Upper lobe of left lung (tissue), 6 donors: ENCODE data around the gene HK3. TPM values are rescaled to one million over a fixed set of nuclear protein-coding genes. Genes with fewer than 3 reads are reported as not detected.

Experiments
- ATAC-seq, 2 donors: fragments of 200-7000 bp; cut with Tn5 transposase; one replicate each; pipeline ENCODE4 v1.9.1; 2022; ENCODE audit warnings: mild to moderate bottlenecking in 2 of 2, moderate library complexity in 2 of 2; ENCODE audit not compliant: low FRiP score in 2 of 2
- DNase-seq, 2 donors: peaks; one replicate each; pipeline ENCODE4 v3.0.0-alpha.2; 2019 to 2020
- H3K27ac ChIP-seq, 4 donors: fragments of 200-600 bp; sonication (generic); one replicate each; pipeline ENCODE4 v1.5.1; 2016 to 2019
- H3K27me3 ChIP-seq, 4 donors: fragments of 200-600 bp; sonication (generic); one replicate each; pipeline ENCODE4 v1.5.1; 2017 to 2019
- H3K36me3 ChIP-seq, 4 donors: fragments of 200-600 bp; sonication (generic); one replicate each; pipeline ENCODE4 v1.5.1; 2016 to 2019
- H3K4me1 ChIP-seq, 4 donors: fragments of 200-600 bp; sonication (generic); one replicate each; pipeline ENCODE4 v1.5.1; 2018 to 2019
- H3K4me3 ChIP-seq, 4 donors: fragments of 200-600 bp; sonication (generic); one replicate each; pipeline ENCODE4 v1.5.1; 2017 to 2019; ENCODE audit warnings: mild to moderate bottlenecking in 2 of 4, moderate library complexity in 1 of 4
- H3K9me3 ChIP-seq, 4 donors: fragments of 200-600 bp; sonication (generic); one replicate each; pipeline ENCODE4 v1.5.1; 2018 to 2019
- CTCF ChIP-seq, 6 experiments: fragments of 450-650 bp in 4 of 6; fragments of 200-600 bp in 2 of 6; sonication (generic) in 2 of 6; IDR thresholded peaks; one replicate each; pipeline ENCODE4 v1.5.1; 2016 to 2019; ENCODE audit warnings: antibody characterized with exemption in 6 of 6
- EP300 ChIP-seq, 4 donors: sonication (generic); formaldehyde crosslinking; IDR thresholded peaks; one replicate each; pipeline ENCODE4 v1.5.1; 2017; ENCODE audit warnings: antibody characterized with exemption in 4 of 4, control low read depth in 2 of 4
- POLR2A ChIP-seq, 4 donors: fragments of 450-650 bp; IDR thresholded peaks; one replicate each; pipeline ENCODE4 v1.5.1; 2016 to 2017; ENCODE audit warnings: antibody characterized with exemption in 4 of 4, mild to moderate bottlenecking in 2 of 4
- POLR2AphosphoS5 ChIP-seq, 2 donors: sonication (generic); formaldehyde crosslinking; IDR thresholded peaks; one replicate each; pipeline ENCODE4 v1.5.1; 2017; ENCODE audit warnings: antibody characterized with exemption in 2 of 2
- WGBS, 2 donors: methylation state at CpG; one replicate each; pipeline ENCODE4 v1.1.5; 2017 to 2018; 5-methylcytosine and 5-hydroxymethylcytosine counted together
- total RNA-seq, 6 donors: library from RNA; depleted of rRNA in 4 of 6; stranded (reverse); fragments of >200 nt in 4 of 6; gene quantifications; one replicate each; pipeline versions ENCODE4 v1.1.0 to v1.2.1, GENCODE V29; 2016 to 2021
- donor health status: DM: no; HTN: no; CAD: no; lungs with moderate emphysema.
- donor health status: DM: no; HTN: yes; CAD: no; lungs with severe emphysema.

HK3 gene
- total RNA-seq, 6 donors from 2014 or later, result 16.0 to 106 (median 66.4) TPM

- Histone ChIP-seq H3K27ac (no peak overlapping the region), H3K27me3 (peaks cover 0 to 3% (median 0%) of the 10 kb centered on the region in 4 donors), H3K9me3 (no peaks in the 10 kb centered on the region), H3K4me1 (no peaks in the 10 kb centered on the region), H3K4me3 (no peak overlapping the region), H3K36me3 (no peaks in the 10 kb centered on the region)
- ATAC-seq (no peak), DNase-seq (no peak)
- TF ChIP-seq EP300 (IDR thresholded peaks at IDR 0.05) (no peak), POLR2A (IDR thresholded peaks at IDR 0.05) (no peak), POLR2AphosphoS5 (IDR thresholded peaks at IDR 0.05) (no peak), CTCF (IDR thresholded peaks at IDR 0.05) (no peak)
- WGBS, 2 donors, result 67 to 74% methylated on average over 7 to 8 of the region's 8 CpGs
Observed at GRCh38 chr5:176831425-176831824, 67.7 kb downstream of the HK3 start.

GRCh38 chr5:176830995-176831423 is 68.1 kb downstream of the HK3 start:
- no peak for ATAC-seq
- TF ChIP-seq POLR2AphosphoS5 (IDR thresholded peaks at IDR 0.05) (no peak), CTCF (IDR thresholded peaks at IDR 0.05) (no peak), POLR2A (IDR thresholded peaks at IDR 0.05) (no peak), EP300 (IDR thresholded peaks at IDR 0.05) (no peak)
- Histone ChIP-seq H3K4me3 (no peak overlapping the region), H3K9me3 (no peaks in the 10 kb centered on the region), H3K4me1 (no peaks in the 10 kb centered on the region), H3K27me3 (peaks cover 0 to 3% (median 0%) of the 10 kb centered on the region in 4 donors), H3K27ac (no peak overlapping the region), H3K36me3 (no peaks in the 10 kb centered on the region)
- WGBS, 2 donors, result 35 to 52% methylated on average over 8 to 9 of the region's 9 CpGs
- DNase-seq, result no peak

Other genes starting within 250 kb of the HK3 start
- gene UNC5A, start 88.8 kb downstream of the HK3 start, total RNA-seq, result 1 to 10 TPM in 1 of 6 donors, under 1 TPM in 4, not detected in 1; 0.20 to 1.0 (median 0.39) TPM
- 10 to 100 TPM; 26.7 to 87.0 (median 37.9) TPM for gene UIMC1, start 107.4 kb upstream of the HK3 start, total RNA-seq
- gene ZNF346, start 123.3 kb upstream of the HK3 start, total RNA-seq, result 10 to 100 TPM in 4 of 6 donors, 1 to 10 TPM in 2; 9.3 to 31.4 (median 16.8) TPM
- 100 to 1,000 TPM in 3 of 6 donors, 10 to 100 TPM in 3; 14.8 to 175 (median 87.1) TPM for gene FGFR4, start 187.6 kb upstream of the HK3 start, total RNA-seq
- 10 to 100 TPM; 33.0 to 69.1 (median 55.7) TPM for gene NSD1, start 234.4 kb upstream of the HK3 start, total RNA-seq